GM19452 (cell line): ENCODE data around the gene FRS2.
"Not testable (repeated sequence)": the region's sequence is repeated elsewhere in the genome, so short reads cannot be mapped to it uniquely, and the experiment has no call there.

Source experiments
- ATAC-seq: cut with Tn5 transposase; IDR thresholded peaks from one replicate; pipeline ENCODE4 v1.9.1; 2021; ENCODE audit not compliant: unreplicated experiment

The FRS2 gene

GRCh38 chr12:69570545-69571399 lies 100.6 kb downstream of the FRS2 start:
- peak; percentile 81 for ATAC-seq

- no peak for ATAC-seq
Measured at GRCh38 chr12:69575346-69575745, 105.2 kb downstream of the FRS2 start.

DNA sequence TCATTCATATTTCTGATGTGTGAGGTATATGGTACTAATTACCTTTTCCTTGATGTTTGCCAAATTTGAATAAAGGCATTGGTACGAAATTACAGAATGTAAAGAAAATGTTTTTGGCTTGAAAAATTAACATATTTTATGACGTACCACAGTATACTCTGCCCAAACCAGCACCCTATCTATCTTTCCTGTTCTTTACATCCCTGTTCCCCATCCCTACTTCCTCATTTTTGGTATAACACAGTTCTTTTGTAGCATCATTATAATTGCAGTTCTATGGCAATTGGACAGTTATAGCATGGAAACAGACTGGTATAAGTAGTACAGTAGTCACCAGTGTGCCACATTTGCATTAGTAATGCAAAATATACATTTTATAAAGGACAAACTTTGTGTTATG lies 108.1 kb downstream of the FRS2 start:
- no peak for ATAC-seq

DNA sequence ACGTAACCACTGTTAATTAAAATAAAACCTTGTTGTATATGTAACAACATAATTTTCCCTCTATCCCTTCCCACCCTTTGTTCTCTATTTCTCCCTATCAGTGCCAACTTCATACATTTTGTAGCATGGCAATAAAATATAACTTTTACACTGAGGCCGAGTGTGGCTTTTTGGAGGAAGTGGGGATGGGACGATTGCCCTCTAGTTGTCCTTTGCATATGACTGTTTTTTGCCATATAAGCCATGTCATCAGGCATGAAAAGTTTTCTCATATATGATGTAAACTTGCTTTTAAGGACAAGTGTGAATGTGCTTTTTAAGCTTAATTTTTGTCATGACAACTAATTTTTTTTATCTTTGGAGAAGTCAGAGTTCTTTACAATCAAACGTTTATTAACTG lies 108.8 kb downstream of the FRS2 start:
- ATAC-seq: no peak

DNA sequence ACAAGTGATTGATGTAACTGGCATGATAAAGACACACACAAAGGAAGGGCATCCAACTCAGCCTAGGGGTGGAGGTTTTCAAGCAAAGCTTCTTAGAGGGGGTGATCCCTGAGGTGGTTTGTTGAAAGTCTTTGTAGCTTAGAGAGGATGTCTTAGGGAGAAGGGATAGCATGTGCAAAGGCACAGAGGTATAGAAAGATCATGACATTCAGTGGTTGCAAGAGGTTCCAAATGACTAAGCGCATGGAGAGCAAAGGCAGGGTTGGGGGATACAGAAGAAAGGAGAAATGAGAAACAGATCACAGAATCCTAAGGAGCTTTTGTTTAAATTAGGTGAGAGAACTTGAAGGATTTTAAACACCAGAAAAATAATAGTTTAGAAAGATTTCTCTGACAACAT lies 109.9 kb downstream of the FRS2 start:
- no peak for ATAC-seq

DNA sequence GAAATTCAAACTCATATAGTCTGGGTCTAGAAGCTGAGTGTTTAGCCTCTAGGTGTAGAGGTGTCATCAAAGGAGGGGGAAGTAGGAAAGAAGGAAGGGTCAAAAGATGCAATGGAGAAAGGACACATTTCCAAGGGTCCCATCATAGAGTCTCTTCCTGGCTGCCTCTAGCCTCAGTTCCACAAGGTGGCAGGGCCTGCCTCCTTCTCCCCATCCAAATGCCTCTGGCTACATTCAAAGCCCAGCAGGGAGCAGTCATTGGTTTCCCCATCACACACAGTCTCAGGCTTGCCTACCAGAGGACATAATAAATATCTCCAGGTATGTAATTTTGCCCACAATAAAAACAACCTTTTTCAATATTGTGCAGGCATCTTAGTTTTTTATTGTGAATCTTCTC lies 113.0 kb downstream of the FRS2 start:
- no peak for ATAC-seq

DNA sequence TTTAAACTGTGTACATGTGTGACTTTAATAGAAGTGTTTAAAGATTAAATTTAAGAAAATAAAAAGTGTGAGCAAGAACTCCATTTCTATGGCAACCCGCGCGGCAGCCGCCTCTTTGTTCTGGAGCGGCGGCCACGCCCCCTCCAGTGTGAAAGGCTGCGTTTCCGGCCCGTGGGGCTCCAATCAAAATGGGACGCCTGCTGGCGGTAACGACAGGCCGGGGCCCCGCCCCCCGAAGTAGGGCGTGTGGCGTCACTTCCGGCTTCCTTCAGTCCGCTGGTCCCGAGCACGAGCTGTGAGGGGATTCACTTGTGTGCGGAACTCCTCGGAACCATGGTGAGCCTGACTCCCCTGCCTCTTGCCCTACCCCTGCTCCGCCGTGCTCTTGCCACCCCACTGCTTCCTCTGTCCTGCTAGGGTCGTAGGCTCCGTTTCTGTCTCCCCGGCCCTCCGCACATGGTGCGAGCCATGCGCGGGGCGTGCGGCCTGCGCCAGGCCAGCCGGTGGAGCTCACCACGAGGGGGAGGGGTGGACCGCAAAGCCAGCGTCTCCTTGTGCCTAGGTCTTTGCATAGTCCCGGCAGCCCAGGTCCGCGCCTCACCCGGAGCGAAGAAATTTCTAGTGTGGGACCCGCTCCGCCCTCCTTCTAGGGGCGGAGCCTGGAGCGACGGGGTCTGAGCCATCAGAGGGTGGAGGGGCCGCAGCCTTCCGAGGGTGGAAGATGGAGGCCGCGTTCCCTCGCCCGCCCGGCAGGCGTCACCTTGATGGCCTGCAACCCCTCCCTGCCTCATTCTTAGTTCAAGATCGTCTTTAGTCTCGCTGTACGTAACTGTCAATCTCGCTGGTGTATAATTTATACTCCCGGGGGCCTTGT lies 115.2 kb downstream of the FRS2 start, which contains the start of gene CCT2:
CCT2 (plus strand) TSS at position 271 of the 874 bp plus-strand sequence; CDS start at position 334, 63 bp downstream.
- peak; percentile 97 for ATAC-seq

DNA sequence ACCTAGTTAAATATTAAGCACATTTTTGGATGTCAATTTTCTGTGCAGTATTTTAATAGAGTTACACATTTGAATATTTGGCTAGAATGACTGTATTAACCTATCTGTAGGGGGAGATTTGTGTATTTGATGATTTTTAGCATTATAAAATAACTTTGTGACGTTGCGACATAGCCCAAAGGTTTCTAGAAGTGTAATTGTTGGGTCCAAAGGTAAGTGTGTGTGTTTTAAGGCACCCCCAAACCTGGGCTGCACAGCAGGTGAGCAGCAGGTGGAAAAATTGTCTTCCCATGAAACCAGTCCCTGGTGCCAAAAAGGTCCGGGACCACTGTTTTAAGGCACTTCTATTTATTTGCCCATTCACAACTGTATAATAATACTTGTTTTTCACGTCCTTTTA lies 118.3 kb downstream of the FRS2 start:
- ATAC-seq: no peak

DNA sequence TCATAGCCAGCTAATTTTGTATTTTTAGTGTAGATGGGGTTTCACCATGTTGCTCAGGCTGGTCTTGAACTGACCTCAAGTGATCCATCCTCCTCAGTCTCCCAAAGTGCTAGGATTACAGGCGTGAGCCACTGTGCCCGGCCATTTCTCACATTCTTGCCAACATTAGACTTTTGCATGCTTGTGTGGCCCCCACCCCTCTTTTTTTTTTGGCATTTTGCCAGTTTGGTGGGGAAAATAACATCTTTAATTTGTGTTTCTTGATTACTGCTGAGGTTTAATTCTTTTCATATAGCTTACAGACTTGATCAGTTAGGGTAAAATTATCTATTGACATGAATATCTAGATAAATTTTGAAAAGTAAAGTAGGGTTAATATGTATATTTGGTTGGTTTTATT lies 118.9 kb downstream of the FRS2 start:
- no peak for ATAC-seq

DNA sequence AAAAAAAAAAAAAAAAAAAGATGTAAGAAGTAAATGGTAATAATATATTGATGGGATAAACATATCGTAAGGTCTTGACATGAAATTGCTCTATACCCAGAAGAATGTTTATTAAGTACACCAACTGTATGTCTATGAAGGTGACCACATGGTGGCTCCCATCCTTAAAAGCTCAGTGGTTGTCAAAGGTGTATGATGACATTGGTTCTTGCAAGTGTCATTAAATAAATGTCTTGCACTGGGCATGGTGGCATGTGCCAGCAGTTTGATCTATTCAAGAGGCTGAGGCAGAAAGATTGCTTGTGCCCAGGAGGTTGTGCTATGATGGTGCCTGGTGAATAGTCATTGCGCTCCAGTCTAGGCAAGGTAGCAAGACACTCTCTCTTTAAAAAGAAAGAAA lies 125.5 kb downstream of the FRS2 start:
- ATAC-seq: no peak

- no peak for ATAC-seq
Measured at GRCh38 chr12:69598174-69598753, 128.1 kb downstream of the FRS2 start.

DNA sequence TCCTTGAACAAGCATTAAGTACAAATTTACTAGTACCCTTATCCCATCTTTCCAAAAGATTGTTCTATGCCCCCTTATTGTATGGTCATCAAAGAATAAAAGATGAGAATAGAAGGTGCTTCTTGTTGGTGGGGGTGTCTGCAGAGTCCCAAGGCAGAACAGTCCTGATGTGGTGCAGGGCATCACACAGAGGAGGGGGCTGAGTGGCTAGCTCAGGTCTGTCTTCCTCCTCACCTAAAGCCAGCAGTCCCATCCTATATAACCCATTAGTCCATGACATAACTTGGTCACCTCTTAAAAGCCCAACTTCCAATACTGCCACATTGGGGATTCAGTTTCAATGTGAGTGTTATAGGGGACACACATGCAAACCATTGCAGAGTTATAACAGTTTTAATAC lies 130.6 kb downstream of the FRS2 start:
- ATAC-seq: no peak

DNA sequence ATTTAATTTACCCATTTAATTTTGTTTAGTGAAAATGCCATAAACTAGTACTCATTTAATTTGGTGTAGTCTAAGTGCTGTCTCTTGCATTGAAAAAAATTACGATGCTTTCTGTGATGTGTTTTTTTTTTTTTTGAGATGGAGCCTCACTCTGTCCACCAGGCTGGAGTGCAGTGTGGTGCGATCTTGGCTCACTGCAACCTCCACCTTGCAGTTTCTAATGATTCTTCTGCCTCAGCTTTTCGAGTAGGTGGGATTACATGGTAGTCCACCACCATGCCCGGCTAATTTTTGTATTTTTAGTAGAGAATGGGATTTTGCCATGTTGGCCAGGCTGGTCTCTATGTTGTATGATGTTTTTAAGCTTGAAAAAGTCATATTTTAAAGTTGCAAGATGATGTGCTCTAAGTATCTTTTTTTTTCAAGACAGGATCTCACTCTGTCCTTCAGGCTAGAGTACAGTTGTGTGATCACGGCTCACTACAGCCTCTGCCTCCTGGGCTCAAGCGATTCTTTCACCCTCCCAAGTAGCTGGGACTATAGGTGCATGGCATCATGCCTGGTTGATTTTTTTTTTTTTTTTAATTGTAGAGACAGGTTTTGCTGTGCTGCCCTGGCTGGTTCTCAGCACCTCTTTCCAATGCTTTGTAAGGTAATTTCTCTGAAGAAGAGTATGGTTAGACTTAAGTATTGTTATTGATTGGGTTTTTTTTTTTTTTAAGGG lies 131.9 kb downstream of the FRS2 start:
- no peak for ATAC-seq

DNA sequence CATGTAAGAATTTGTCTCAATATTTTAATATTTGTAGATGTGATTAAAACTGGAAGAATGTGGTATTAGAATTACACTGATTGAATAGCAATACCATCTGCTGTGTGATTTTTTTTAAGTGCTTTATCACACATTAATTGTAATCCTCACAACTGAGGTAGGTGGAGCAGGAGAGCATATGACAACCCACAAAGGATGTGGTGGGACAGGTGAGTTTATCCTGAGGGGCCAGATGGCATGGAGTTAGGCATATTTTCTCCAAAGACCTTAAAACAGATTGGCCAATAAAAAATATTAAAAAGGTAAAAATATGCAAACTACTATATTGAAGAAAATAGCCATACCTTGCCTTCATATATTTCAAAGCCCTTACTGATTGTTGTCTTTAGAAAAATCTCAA lies 132.8 kb downstream of the FRS2 start:
- no peak for ATAC-seq

GRCh38 chr12:69603556-69603955 lies 133.4 kb downstream of the FRS2 start:
- ATAC-seq: not testable (repeated sequence)

DNA sequence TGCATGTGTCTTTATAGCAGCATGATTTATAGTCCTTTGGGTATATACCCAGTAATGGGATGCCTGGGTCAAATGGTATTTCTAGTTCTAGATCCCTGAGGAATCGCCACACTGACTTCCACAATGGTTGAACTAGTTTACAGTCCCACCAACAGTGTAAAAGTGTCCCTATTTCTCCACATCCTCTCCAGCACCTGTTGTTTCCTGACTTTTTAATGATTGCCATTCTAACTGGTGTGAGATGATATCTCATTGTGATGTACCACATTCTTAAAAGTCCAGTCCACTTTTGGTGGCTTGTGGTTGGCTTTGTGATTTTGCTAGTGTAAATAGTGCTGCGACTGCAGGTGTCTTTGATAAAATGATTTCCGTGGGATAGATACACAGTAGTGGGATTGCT lies 134.1 kb downstream of the FRS2 start:
- not testable (repeated sequence) for ATAC-seq

DNA sequence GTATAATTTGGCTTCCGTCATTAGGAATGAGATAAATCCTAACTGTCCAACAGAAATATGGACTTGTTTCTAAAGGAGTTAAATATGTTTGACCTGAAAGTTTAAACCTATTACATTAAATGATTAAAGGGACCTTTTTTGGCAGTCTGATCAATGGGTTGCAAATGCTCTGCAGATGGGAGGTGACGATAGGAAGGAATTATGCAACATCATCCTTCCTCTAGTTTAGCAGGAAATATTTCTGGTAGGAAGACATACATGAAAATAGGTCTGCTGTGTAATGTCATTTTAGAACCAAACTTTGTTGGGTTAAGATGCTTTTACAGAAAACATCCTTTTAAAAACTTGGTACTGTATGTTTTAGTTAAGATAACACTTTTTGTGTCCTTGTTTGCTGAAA lies 137.9 kb downstream of the FRS2 start:
- ATAC-seq: no peak

GRCh38 chr12:69610126-69610525 lies 139.9 kb downstream of the FRS2 start:
- ATAC-seq: no peak

GRCh38 chr12:69610729-69611128 lies 140.5 kb downstream of the FRS2 start, which contains the start of gene LRRC10:
LRRC10 (minus strand) TSS chr12:69610907; CDS start chr12:69610838, 69 bp downstream.
- ATAC-seq: no peak

DNA sequence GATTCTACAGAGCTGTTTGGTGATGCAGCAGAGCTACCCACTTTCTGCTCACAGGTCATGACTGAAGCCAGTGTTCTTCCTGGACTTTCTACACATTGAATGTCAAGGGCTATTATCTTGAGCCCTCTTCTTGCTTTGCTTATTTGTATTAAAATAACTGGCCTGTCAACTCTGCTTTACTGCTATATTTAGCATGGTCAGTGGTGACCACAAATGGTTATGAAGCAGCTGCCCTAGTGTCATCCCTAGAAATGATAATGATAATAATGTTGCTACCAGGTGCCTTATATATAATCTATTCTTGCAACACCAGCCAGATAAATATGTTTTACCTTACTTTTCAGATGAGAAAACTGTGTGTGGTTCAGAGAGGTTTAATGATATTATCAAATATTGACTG lies 143.2 kb downstream of the FRS2 start:
- no peak for ATAC-seq

DNA sequence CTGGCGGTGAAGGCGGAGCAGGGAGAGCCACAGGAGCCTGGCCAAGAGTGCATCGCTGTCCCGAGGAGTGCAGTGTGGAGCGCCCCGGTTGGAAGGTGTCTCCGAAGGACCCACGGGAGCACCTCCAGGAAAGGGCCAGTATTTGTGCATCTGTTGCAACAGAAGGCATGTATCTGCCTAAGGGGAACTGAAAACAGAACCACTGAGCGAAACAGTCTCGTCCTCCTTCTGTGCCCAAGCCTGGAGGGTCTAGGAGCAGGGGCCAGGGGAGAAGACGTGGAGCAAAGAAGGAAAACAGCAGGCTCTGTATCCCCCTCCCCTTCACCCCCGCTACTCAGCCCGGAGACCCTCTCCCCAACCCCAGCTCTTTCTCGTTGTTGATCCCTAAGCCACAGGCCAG lies 145.8 kb downstream of the FRS2 start:
- no peak for ATAC-seq
